ENCODE measurements around the gene RND2.
"Not testable (repeated sequence)": the region's sequence is repeated elsewhere in the genome, so short reads cannot be mapped to it uniquely, and the experiment has no call there.

The RND2 gene

GRCh38 chr17:42997390-42997983, 27.5 kb upstream of the RND2 start:
- DNase-seq (ENCODE audit: extremely low spot score): no peak
- ChIA-PET CTCF (interaction anchor here (0.8 to 2.9 kb wide), 12 partner anchors 10 to 173 kb away, joined by 3 to 21 read pairs (median 4); partner anchors contain the start of genes AARSD1, BECN1, PTGES3L and RUNDC1), POLR2A (interaction anchor here (0.5 to 3.6 kb wide), 61 partner anchors 9 to 698 kb away, joined by 3 to 50 read pairs (median 4); partner anchors contain the start of genes AARSD1, AOC3, ARL4D and BECN1)
- TF ChIP-seq ZNF384 (IDR thresholded peaks at IDR 0.05): no peak
- no peak; the same call in 1 of the 2 replicates for TF ChIP-seq FOXM1 (IDR thresholded peaks at IDR 0.05; ENCODE audit: borderline replicate concordance)
- TF ChIP-seq HDGF (IDR thresholded peaks at IDR 0.05; ENCODE audit: borderline replicate concordance): no peak
- no peak for TF ChIP-seq SUZ12 (IDR thresholded peaks at IDR 0.05)
- no peak for TF ChIP-seq BHLHE40 (IDR thresholded peaks at IDR 0.05; ENCODE audit: borderline replicate concordance)
- TF ChIP-seq ELF4 (IDR thresholded peaks at IDR 0.05): no peak
- no peak; the same call in 1 of the 2 replicates for TF ChIP-seq L3MBTL2 (conservative IDR thresholded peaks at IDR 0.05)
- no peak for TF ChIP-seq SP1 (IDR thresholded peaks at IDR 0.05)
- TF ChIP-seq PKNOX1 (IDR thresholded peaks at IDR 0.05): no peak
- TF ChIP-seq LEF1 (IDR thresholded peaks at IDR 0.05; ENCODE audit: borderline replicate concordance): no peak
- no peak for TF ChIP-seq NFRKB (IDR thresholded peaks at IDR 0.05)
- no peak for TF ChIP-seq FOXA1 (IDR thresholded peaks at IDR 0.05)
- no peak for TF ChIP-seq TARDBP (IDR thresholded peaks at IDR 0.05)
- no peak for TF ChIP-seq ARNT (IDR thresholded peaks at IDR 0.05)
- no peak for TF ChIP-seq CTBP1 (IDR thresholded peaks at IDR 0.05; ENCODE audit: borderline replicate concordance)
- TF ChIP-seq FOXK2 (IDR thresholded peaks at IDR 0.05): no peak

GRCh38 chr17:42997984-42998938, 26.8 kb upstream of the RND2 start, which contains the start of gene RPL27:
RPL27 (plus strand) TSS chr17:42998419; CDS start chr17:42998751, 332 bp downstream.
- peak; percentile 60 for TF ChIP-seq L3MBTL2 (conservative IDR thresholded peaks at IDR 0.05)
- TF ChIP-seq ELF4 (IDR thresholded peaks at IDR 0.05): peak; percentile 96
- TF ChIP-seq FOXK2 (IDR thresholded peaks at IDR 0.05): peak; percentile 92; the same call in 1 of the 2 replicates
- TF ChIP-seq SUZ12 (IDR thresholded peaks at IDR 0.05): no peak
- TF ChIP-seq NFRKB (IDR thresholded peaks at IDR 0.05): peak; percentile 59; the same call in 1 of the 2 replicates
- TF ChIP-seq HDGF (IDR thresholded peaks at IDR 0.05; ENCODE audit: borderline replicate concordance): no peak
- TF ChIP-seq BHLHE40 (IDR thresholded peaks at IDR 0.05; ENCODE audit: borderline replicate concordance): no peak
- peak; percentile 93 for TF ChIP-seq ZNF384 (IDR thresholded peaks at IDR 0.05)
- TF ChIP-seq PKNOX1 (IDR thresholded peaks at IDR 0.05): peak; percentile 37; the same call in 1 of the 2 replicates
- peak; percentile 77 for TF ChIP-seq CTBP1 (IDR thresholded peaks at IDR 0.05; ENCODE audit: borderline replicate concordance)
- ChIA-PET CTCF (interaction anchor here (0.6 to 2.9 kb wide), 13 partner anchors 10 to 174 kb away, joined by 3 to 21 read pairs (median 4); partner anchors contain the start of genes AARSD1, BECN1, PTGES3L and RUNDC1), POLR2A (interaction anchor here (0.5 to 3.6 kb wide), 62 partner anchors 8 to 697 kb away, joined by 3 to 50 read pairs (median 4); partner anchors contain the start of genes AARSD1, AOC3, ARL4D and BECN1)
- DNase-seq (ENCODE audit: extremely low spot score): peak; percentile 95

- TF ChIP-seq SUZ12 (IDR thresholded peaks at IDR 0.05) (no peak), CTBP1 (IDR thresholded peaks at IDR 0.05; ENCODE audit: borderline replicate concordance) (no peak), FOXK2 (IDR thresholded peaks at IDR 0.05) (no peak), ARNT (IDR thresholded peaks at IDR 0.05) (no peak), ZNF384 (IDR thresholded peaks at IDR 0.05) (no peak), ELF4 (IDR thresholded peaks at IDR 0.05) (no peak), FOXA1 (IDR thresholded peaks at IDR 0.05) (no peak), BHLHE40 (IDR thresholded peaks at IDR 0.05; ENCODE audit: borderline replicate concordance) (no peak), PKNOX1 (IDR thresholded peaks at IDR 0.05) (no peak), HDGF (IDR thresholded peaks at IDR 0.05; ENCODE audit: borderline replicate concordance) (no peak), SP1 (IDR thresholded peaks at IDR 0.05) (no peak), NFRKB (IDR thresholded peaks at IDR 0.05) (no peak), TARDBP (IDR thresholded peaks at IDR 0.05) (no peak), FOXM1 (IDR thresholded peaks at IDR 0.05; ENCODE audit: borderline replicate concordance) (no peak)
- POLR2A ChIA-PET: interaction anchor here (0.6 to 3.6 kb wide), 18 partner anchors 8 to 485 kb away, joined by 3 to 50 read pairs (median 16); partner anchors contain the start of genes AARSD1, BECN1, DHX8 and IFI35
- no peak for DNase-seq (ENCODE audit: extremely low spot score)
- CTCF ChIA-PET: interaction anchor here (1.5 kb wide), 1 partner anchor 36 kb away, joined by 3 read pairs; no protein-coding TSS in a partner anchor
These were observed 26.0 kb upstream of the RND2 start for GRCh38 chr17:42999003-42999525.

- CTCF ChIA-PET; DNase-seq (ENCODE audit: extremely low spot score); POLR2A ChIA-PET: not testable (repeated sequence)
These were observed 24.1 kb upstream of the RND2 start for GRCh38 chr17:43000894-43001293.

- TF ChIP-seq FOXA1 (IDR thresholded peaks at IDR 0.05): no peak
- TF ChIP-seq ZNF384 (IDR thresholded peaks at IDR 0.05): 0 out of 2 replicates have a peak, but pooled peaks have one; percentile 4
- no peak for TF ChIP-seq BHLHE40 (IDR thresholded peaks at IDR 0.05; ENCODE audit: borderline replicate concordance)
- TF ChIP-seq CTBP1 (IDR thresholded peaks at IDR 0.05; ENCODE audit: borderline replicate concordance): no peak
- TF ChIP-seq ELF4 (IDR thresholded peaks at IDR 0.05): no peak
- CTCF ChIA-PET: interaction anchor here (0.6 kb wide), 1 partner anchor 630 kb away, joined by 3 read pairs; no protein-coding TSS in a partner anchor
- POLR2A ChIA-PET: interaction anchor here (1.5 kb wide), 1 partner anchor 122 kb away, joined by 5 read pairs; the partner anchor contains the start of gene BRCA1
- no peak for DNase-seq (ENCODE audit: extremely low spot score)
These were observed 21.4 kb upstream of the RND2 start for GRCh38 chr17:43003542-43004172.

Data from HEK293T (cell line).